GM20431 (cell line): ENCODE results near the gene RALGDS.
"Not testable (repeated sequence)": the region's sequence is repeated elsewhere in the genome, so short reads cannot be mapped to it uniquely, and the experiment has no call there.

Experiments used
- in situ Hi-C: fragments of 300-500 bp; cut with MseI, MboI; formaldehyde crosslinking; loops from one replicate; pipeline ENCODE4 v1.15.0; 2020; ENCODE audit warnings: low sequenced_read_pairs; ENCODE audit not compliant: unreplicated experiment

Gene RALGDS

GRCh38 chr9:133075925-133076630 lies 45.0 kb downstream of the RALGDS start:
- in situ Hi-C loops, result no loop called here

DNA sequence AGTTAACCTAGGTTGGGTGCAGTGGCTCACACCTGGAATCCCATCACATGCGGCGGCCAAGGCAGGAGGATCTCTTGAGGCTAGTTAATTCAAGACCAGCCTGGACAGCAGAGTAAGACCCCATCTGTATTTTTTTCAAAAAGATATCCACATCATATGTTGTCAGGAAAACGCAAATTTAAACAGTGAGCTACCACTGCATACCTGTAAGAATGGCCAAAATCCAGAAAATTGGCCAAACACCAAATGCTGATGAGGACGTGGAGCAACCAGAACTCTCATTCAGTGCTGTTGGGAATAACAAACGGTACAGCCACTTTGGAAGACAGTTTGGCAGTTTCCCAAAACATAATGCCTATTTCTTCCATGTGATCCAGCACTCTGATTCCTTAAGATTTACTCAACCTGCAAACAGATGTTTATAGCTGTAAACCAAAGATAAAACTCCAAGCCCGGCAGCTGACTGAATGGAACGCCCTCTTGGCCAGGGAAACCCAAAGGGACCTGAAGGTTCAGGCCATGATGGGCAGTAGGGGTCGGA lies 46.9 kb downstream of the RALGDS start:
- in situ Hi-C loops, result no loop called here

GRCh38 chr9:133073086-133074014 lies 47.7 kb downstream of the RALGDS start:
- in situ Hi-C loops, result no loop called here

GRCh38 chr9:133072210-133072609 lies 48.8 kb downstream of the RALGDS start:
- in situ Hi-C loops, result not testable (repeated sequence)

- in situ Hi-C loops, result no loop called here
These were observed 49.4 kb downstream of the RALGDS start for GRCh38 chr9:133071484-133072150.

- in situ Hi-C loops, result not testable (repeated sequence)
These were observed 50.1 kb downstream of the RALGDS start for GRCh38 chr9:133070985-133071384.

- in situ Hi-C loops, result not testable (repeated sequence)
These were observed 50.5 kb downstream of the RALGDS start for GRCh38 chr9:133070500-133070961.

DNA sequence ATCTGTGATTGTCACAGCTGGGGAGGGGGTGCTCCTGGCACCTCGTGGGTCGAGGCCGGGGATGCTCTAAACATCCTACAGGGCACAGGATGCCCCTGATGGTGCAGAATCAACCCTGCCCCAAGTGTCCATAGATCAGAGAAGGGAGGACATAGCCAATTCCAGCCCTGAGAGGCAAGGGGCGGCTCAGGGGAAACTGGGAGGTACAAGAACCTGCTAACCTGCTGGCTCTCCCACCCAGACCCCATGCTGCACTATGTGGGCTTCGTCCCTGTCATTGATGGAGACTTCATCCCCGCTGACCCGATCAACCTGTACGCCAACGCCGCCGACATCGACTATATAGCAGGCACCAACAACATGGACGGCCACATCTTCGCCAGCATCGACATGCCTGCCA lies 52.6 kb downstream of the RALGDS start:
- in situ Hi-C loops, result not testable (repeated sequence)

DNA sequence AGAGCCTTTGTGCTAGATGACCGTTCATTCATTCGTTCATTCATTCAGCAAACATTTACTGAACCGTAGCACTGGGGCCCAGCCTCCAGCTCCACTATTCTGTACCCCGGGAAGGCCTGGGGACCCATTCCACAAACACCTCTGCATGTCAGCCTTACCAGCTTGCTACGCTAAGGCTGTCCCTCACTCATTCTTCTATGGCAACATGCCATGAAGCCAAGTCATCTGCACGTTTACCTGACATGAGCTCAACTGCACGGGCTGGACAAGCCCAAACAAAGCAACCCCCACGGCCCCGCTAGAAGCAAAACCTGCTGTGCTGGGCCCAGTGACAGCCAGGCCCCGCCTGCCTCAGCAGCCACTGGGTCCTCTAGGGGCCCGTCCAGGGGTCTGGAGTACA lies 53.2 kb downstream of the RALGDS start:
- in situ Hi-C loops, result no loop called here

GRCh38 chr9:133067006-133067405 lies 54.0 kb downstream of the RALGDS start:
- in situ Hi-C loops, result no loop called here

GRCh38 chr9:133066181-133066983 lies 54.7 kb downstream of the RALGDS start:
- in situ Hi-C loops, result no loop called here

DNA sequence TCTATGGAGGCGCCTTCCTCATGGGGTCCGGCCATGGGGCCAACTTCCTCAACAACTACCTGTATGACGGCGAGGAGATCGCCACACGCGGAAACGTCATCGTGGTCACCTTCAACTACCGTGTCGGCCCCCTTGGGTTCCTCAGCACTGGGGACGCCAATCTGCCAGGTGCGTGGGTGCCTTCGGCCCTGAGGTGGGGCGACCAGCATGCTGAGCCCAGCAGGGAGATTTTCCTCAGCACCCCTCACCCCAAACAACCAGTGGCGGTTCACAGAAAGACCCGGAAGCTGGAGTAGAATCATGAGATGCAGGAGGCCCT lies 56.0 kb downstream of the RALGDS start:
- in situ Hi-C loops, result no loop called here

DNA sequence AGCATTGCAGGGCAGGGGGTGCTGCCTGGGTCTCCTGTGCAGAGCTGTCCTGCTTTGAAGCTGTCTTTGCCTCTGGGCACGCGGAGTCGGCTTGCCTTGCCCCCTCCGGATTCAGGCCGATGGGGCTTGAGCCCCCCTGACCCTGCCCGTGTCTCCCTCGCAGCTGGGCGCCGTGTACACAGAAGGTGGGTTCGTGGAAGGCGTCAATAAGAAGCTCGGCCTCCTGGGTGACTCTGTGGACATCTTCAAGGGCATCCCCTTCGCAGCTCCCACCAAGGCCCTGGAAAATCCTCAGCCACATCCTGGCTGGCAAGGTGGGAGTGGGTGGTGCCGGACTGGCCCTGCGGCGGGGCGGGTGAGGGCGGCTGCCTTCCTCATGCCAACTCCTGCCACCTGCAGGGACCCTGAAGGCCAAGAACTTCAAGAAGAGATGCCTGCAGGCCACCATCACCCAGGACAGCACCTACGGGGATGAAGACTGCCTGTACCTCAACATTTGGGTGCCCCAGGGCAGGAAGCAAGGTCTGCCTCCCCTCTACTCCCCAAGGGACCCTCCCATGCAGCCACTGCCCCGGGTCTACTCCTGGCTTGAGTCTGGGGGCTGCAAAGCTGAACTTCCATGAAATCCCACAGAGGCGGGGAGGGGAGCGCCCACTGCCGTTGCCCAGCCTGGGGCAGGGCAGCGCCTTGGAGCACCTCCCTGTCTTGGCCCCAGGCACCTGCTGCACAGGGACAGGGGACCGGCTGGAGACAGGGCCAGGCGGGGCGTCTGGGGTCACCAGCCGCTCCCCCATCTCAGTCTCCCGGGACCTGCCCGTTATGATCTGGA lies 56.6 kb downstream of the RALGDS start:
- in situ Hi-C loops, result no loop called here

DNA sequence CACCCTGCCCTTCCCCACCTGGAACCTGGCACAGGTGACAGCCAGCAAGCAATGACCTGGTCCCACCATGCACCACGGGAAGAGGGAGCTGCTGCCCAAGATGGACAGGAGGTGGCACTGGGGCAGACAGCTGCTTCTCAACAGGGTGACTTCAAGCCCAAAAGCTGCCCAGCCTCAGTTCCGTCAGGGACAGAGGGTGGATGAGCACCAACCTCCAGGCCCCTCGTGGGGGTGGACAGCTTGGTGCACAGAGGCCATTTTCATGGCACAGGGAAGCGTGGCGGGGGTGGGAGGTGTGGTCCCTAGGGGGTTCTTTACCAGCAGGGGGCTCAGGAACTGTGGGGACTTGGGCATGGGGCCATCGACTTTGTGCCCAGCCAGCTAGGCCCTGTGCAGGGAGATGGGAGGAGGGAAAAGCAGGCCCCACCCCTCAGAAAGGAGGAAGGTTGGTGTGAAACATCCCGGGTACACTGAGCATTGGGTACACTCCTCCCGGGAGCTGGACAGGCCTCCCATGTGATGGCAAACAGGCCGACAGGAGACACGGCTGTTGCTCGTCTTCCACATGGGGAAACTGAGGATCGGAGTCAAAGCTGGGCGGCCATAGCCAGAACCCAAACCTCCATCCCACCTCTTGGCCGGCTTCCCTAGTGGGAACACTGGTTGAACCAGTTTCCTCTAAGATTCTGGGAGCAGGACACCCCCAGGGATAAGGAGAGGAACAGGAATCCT lies 57.4 kb downstream of the RALGDS start:
- in situ Hi-C loops, result no loop called here

- in situ Hi-C loops, result no loop called here
These were observed 57.9 kb downstream of the RALGDS start for GRCh38 chr9:133063159-133063499.

DNA sequence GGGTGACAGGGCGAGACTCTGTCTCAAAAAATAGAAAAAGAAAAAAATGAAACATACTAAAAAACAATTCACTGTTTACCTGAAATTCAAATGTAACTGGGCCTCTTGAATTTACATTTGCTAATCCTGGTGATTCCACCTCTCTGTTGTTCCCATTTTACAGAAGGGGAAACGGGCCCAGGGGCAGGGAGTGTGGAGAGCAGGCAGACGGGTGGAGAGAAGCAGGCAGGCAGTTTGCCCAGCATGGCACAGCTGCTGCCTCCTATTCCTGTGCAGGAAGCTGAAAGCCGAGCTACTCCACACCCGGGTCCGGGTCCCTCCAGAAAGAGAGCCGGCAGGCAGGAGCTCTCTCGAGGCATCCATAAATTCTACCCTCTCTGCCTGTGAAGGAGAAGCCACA lies 58.5 kb downstream of the RALGDS start:
- in situ Hi-C loops, result not testable (repeated sequence)

- in situ Hi-C loops, result not testable (repeated sequence)
These were observed 59.3 kb downstream of the RALGDS start, which contains the start of gene CEL for GRCh38 chr9:133061764-133062145. Gene CEL, plus strand, starts transcription at chr9:133061981. Its CDS starts 22 bp downstream, at chr9:133062003.

DNA sequence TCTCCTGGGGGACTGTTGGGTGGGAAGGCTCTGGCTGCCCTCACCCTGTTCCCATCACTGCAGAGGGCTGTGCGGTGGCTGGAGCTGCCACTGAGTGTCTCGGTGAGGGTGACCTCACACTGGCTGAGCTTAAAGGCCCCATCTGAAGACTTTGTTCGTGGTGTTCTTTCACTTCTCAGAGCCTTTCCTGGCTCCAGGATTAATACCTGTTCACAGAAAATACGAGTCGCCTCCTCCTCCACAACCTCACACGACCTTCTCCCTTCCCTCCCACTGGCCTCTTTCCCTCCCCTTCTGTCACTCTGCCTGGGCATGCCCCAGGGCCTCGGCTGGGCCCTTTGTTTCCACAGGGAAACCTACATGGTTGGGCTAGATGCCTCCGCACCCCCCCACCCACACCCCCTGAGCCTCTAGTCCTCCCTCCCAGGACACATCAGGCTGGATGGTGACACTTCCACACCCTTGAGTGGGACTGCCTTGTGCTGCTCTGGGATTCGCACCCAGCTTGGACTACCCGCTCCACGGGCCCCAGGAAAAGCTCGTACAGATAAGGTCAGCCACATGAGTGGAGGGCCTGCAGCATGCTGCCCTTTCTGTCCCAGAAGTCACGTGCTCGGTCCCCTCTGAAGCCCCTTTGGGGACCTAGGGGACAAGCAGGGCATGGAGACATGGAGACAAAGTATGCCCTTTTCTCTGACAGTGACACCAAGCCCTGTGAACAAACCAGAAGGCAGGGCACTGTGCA lies 59.8 kb downstream of the RALGDS start:
- in situ Hi-C loops, result not testable (repeated sequence)
